HG02938 (cell line): Measurements from ENCODE around the gene SURF1.
"Not testable (repeated sequence)": the region's sequence is repeated elsewhere in the genome, so short reads cannot be mapped to it uniquely, and the experiment has no call there.

Experiments
- ATAC-seq: cut with Tn5 transposase; IDR thresholded peaks from one replicate; pipeline ENCODE4 v1.9.1; 2021; ENCODE audit warnings: mild to moderate bottlenecking, moderate library complexity; ENCODE audit not compliant: unreplicated experiment

Gene SURF1

DNA sequence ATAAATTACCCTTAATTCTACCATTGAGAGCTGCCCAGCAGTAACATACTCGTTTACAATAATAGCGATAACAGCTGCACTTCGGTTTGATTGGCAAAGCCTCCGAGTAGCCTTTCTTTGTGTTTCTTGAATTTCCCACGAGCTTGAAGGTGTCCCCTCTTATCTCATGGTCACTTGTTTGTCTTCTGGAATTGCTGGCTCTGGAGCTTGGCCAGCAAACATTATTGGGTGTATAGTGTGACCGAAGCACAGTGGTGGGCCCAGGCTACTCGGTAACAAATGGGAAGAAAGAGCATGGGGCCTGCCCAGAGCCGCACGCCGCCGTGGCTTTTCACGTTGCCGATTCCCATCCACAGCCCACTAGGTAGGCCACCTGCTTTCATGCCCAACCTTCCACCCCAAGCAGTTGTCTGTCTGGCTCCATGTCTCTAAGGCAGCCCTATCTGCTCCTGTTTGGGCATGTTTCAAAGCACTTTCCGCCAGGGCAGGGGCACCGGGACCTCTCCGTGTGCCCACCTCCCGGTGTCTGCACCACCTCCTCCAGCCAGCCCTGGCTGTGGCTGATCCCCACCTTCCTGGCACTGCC, 28.5 kb upstream of the SURF1 start:
- no peak for ATAC-seq

DNA sequence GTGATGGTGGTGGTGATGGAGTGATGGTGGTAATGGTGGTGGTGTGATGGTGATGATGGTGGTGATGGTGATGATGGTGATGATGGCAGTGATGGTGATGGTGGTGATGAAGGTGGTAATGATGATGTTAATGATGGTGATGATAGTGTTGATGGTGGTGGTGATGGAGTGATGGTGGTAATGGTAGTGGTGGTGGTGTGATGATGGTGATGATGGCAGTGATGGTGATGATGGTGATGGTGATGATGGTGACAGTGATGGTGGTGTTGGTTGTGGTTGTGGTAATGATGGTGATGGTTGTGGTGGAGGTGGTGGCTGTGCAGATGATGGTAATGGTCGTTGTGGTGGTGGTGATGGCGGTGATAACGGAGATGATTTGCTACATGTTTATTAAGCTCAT, 27.2 kb upstream of the SURF1 start:
- no peak for ATAC-seq

DNA sequence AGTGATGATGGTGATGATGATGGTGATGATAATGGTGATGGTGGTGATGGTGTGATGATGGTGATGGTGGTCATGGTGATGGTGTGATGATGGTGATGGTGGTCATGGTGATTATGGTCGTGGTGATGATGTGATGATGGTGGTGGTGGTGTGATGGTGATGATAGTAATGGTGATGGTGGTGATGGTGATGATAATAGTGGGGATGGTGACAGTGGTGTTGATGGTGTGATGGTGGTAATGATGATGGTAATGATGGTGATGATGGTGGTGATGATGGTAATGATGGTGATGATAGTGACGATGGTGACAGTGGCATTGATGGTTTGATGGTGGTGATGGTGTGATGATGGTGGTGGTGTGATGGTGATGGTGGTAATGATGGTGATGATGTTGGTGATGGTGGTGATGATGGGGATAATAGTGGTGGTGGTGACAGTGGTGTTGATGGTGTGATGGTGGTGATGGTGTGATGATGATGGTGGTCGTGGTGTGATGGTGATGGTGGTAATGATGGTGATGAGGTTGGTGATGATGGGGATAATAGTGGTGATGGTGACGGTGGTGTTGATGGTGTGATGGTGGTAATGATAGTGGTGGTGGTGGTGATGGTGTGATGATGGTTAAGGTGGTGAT, 26.3 kb upstream of the SURF1 start:
- no peak for ATAC-seq

DNA sequence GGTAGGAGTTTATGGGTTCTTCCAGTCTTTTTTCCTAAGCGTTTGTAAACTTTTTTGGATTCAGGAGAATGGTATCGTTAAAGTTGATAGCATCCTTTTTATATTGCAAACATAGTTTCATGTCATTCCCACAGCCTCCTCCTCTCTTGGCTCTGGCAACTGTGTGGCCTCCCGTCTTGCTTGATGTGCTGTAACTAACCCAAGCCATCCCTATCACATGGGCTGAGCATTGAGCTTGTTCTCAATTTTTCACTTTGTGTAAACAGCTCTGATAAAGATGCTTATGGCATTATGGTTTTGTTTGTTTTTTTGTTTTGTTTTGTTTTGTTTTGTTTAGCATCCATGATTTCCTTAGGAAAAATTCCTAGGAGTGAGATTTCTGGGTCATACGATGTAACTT, 24.4 kb upstream of the SURF1 start:
- ATAC-seq: no peak

DNA sequence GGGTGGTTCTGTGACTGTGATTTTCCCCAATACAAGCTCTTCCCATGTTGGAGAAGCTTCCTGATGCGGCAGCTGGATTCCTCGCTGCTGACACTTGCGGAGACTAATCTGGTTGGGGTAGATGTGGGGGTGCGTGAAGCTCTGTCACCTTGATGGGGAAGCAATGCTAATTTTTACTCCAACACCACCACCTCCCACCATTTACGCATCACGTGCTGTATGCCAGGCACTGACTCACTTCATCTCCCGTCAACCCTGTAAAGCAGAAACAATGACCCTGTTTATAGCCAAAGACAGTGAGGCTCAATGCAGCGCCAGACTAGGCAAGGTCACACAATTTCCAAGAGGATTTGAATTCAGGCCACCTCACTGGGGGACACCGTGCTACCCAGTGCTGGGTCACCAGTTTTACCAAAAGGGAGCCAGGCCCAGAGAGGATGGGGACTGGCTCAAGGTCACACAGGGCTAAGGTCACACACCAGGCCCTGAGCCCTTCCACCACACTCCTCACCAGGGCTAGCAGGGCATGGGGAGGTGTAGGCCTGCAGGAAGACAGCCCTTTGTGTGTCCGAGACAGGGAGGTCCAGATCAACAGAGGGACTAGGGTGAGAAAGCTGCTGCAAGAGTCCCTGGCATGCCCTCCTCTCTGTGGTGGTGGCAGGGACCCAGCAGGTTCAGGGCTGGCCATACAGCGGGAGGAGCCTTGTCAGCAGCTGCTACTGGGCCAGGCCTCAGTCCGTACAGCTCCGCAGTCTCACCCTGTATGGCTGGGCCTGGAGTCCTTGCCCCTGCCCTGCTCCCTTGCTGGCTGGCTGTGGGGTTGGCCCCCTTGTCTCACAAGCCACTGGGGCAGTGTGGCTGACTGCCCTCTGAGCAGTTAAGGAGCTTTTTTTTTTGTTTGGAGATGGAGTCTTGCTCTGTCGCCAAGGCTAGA, 23.1 kb upstream of the SURF1 start:
- no peak for ATAC-seq

DNA sequence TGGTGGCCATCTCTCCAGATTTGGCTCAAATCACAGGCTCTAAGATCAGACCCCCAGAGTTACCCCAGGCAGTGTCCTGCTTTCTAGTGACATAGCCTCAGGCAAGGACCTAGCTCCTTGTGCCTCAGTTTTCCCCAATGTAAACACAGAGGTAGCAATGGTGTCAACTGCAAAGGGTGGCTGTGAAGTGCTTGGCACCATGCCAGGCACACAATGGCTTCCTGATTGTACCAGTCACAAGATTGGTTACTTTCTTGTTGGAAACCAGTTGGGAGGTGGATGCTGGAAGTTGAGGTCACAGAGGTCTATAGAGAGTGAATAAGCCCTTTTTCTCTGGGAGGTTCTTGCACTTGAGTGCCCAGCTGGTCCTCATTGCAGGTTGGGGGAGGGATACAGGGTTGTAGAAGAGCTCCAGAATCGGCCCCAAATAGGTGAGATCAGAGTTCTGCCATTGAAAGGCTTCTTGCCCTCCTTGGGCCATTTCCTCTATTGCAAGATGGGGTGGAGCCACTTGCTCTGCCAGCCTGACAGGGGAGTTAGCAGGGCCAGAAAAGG, 22.2 kb upstream of the SURF1 start:
- ATAC-seq: no peak

DNA sequence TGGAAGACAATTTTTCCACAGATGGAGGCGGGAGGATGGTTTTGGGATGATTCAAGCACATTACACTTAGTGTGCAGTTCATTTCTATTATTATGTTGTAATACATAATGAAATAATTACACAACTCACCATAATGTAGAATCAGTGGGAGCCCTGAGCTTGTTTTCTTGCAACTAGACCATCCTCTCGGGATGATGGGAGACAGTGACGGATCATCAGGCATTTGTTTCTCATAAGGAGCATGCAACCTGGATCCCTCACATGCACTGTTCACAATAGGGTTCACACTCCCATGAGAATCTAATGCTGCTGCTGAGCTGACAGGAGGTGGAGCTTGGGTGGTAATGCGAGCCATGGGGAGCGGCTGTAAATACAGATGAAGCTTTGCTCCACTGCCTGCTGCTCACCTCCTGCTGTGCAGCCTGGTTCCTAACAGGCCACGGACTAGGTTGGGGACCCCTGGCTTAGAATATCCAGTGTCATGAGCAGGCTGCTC, 21.5 kb upstream of the SURF1 start:
- no peak for ATAC-seq

DNA sequence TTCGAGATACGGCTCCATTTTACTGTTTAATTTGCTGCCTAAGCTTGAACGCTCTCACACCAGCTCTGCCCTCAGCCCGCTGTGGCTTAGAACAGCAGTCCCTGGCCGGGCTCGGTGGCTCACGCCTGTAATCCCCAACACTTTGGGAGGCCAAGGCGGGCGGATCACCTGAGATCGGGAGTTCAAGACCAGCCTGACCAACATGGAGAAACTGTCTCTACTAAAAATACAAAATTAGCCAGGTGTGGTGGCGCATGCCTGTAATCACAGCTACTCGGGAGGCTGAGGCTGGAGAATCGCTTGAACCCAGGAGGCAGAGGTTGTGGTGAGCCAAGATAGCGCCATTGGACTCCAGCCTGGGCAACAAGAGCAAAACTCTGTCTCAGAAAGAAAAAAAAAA, 21.0 kb upstream of the SURF1 start:
- ATAC-seq: not testable (repeated sequence)

DNA sequence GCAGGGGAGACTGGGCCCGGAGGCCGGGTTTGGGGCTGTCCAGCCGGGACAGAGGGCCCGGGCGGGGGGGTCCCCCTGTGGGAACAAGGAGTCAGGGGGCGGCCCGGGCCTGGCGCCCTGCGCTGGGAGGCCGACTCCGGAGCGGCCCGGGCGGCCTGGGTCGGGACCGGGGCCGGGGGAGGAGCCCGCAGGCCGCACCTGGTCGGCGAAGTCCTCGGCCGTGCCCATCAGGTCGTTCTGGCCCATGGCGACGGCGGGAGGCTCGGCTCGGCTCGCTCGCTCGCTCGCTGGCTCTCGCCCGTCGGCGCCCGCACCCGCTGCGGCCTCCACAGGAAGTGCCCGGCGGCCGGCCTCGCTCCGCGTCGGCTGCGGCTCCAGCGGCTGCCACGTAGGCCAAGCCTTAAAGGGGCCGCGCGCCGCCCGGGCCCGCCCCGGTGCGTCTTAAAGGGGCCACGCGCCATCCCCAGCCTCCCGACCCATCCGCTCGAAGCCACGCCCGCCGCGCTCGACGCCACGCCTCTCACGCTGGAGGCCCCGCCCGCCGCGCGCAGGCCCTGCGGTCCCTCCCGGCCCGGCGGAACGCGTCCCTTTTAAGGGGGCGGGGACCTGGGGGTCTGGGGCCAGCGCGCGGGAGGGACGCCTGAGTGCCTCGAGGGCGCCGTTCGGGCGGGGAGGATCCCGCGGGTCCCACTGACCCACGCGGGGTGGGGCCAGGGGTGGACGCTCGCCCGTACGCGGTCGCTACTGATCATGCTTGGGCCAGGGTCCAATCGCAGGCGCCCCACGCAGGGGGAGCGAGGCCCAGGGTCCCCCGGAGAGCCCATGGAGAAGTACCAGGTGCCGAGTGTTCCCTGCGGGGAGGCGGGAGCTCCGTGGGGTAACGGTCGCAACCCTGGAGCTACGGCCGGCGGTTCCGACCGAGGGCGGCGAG, 19.7 kb upstream of the SURF1 start, which contains the start of the genes STKLD1 and SURF4:
TSS of gene STKLD1 (plus strand) at position 643 of the 931 bp plus-strand sequence. CDS start at position 751, 108 bp downstream.
TSS of gene SURF4 (minus strand) at position 337 of the 931 bp plus-strand sequence. CDS start at position 246, 91 bp downstream.
- ATAC-seq: peak; percentile 78

DNA sequence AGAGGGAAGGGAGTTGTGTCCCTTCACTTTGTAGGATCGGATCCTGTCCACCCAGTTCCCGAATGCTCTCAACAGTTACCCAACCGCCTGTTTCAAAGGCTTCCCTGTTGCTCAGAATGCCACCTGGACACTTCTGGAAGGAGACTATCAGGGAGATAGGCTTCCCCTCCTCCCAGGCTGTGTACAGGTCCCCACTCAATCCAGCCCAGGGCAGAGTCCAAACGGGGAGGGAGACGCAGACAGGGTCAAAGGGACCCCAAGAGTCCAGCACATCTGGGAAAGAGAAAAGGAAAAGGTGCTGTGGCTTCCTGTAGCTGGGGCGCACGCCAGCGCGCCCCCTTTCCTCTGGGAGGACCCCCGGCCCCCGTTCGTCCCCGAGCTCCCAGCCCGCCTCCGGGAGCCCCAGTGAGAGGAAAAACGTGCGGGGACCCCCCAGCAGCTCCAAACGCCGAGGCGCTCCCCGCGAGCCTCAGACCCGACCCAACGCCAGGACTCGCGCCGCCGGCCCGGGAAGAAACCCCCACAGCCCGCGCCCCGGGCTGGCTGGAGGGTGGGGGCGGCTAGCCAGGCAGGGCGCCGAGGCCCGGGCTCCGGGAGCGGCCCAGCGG, 18.9 kb upstream of the SURF1 start:
- peak; percentile 9 for ATAC-seq

DNA sequence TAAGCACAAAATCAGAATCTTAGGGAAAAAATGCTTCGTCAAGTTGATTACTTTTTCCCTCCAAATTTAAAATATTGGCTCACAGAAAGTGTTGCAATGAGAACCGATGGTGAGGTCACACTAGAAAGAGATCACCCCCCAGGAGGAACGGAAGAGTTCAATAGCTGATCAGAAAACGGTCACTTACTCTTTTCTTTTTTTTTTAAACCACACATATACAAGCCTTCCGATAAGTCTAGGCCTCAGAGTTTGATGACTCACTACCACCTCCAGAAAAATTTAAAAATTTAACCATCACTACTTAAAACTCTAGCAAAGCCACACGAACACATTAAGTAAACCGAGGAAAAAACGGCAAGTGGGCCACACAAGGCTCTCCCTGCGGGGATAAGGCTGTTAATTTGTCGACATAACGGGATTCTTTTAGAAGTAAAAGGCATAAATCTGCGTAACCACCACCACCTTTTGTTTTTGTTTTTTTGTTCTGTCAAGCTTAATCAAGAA, 18.4 kb upstream of the SURF1 start:
- ATAC-seq: no peak

DNA sequence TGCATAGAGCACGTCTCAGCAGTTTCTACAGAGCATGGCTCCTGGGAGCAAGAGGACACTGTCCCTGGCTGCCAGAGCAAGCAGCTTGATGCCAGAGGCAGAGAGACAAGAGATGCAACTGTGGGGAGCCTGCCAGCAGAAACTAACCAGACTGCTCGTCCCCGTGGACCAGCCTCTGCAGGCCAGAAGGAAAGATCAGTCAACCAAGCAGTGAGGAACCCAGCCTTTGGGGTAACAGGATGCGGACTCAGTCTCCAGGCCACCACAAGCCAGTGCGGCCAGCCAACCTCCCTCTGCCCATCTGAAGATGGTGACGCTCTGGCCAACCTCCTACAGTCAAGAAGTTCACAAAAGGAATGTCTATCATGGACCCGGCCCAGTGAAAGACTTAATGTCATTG, 15.9 kb upstream of the SURF1 start:
- ATAC-seq: no peak

DNA sequence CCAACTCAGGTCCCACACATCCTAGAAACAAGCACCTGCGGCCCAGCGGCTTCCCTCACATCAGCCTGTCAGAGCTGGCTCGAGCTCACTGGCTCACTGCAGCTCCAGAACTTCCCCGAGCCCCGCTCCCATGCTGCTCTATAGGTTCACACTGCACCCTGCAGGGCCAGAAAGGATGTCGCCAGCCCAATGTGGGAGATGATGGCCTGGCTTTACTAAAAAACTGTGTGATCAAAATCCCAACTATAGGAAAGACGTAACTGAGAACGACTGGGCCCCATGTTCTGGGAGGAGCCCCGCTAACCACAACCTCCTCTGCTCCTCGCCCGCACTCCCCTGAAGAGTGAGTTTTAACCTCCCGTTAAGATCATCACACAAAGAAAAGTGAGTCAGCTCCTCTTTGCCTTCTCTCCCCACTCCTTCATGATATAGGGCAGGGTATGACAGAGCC, 15.0 kb upstream of the SURF1 start:
- ATAC-seq: no peak

DNA sequence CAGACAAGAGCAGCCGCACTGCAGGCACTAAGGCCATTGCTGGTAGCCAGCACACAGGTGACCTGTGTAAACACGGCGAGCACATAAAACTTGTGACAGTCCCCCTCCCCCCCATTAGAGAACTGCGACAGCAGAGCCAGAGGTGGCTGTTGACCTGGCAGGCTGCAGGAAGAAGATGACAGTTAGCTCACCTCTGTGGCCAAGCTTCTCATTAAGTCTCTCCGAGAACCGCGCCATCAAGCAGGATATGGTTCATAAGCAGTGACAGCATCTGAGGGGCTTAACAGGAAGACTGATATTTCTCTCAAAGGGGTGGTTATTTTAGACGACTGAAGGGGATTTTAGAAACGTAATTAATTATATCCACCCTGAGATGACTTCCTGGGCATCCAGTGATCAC, 14.4 kb upstream of the SURF1 start:
- ATAC-seq: no peak

DNA sequence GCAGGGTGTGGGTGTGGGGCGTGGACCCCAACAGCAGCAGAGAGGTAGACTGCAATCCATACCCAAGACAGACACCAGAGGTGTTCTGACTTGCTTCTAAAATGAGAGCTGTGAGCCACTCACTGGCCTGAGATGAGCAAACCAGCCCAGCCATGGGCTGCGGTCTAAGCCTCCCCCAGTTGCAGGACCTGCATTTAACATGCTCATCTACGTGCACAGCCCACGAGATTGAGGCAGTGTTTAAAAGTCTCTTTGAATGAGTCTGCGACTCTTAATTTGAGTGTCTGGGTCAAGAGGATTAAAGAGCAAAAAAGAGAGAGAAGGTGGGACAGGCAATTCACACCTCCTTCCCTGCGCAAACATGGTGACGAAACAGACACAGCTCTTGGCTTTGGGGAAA, 13.6 kb upstream of the SURF1 start:
- ATAC-seq: no peak

DNA sequence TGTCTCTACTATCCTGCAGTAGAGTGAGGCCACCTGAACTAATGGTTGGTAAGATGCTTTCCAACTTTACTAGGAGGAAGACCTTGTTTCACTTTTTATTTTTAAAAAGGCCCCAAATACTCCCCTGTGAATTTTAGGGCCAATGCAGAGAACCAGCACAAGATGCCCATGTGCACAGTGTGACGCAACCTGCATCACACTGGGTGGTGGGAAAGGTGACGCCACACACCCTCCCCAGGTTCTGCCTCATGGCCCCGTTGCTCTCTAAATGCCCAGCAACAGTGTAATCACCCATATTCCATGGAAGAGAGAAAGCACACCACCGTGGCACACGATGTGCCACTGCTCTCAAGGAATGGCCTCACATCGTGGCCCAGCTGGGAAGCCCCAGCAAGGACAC, 13.1 kb upstream of the SURF1 start:
- ATAC-seq: no peak

DNA sequence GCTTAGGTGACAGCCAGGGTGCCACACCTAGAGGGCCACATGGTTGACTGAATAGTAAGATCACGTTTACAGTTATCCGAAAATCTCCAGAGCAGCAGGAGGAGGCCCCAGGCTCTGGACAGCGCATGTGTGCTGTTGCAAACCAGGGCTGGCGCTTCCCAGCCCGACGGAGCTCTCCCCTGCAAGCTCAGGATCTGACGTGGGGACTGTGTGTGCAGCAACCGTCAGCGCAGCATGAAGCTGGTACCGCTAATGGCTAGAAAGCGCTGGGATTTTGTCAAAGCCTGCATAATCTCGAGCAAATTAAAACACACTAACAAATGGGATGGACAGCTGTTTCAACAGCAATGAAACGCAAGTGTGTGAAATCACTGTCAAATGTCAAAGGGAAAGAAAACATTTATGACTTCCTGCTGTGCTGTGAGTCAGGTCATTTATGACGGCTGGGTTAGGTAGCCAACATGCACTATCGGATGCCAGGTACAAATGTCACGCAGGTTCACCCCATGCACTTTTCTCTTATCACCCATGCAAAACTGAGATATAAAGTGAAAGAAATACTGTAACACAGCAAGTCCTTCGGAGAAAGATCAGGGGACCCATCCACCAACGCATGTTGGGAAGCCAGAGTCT, 12.1 kb upstream of the SURF1 start:
- ATAC-seq: no peak

DNA sequence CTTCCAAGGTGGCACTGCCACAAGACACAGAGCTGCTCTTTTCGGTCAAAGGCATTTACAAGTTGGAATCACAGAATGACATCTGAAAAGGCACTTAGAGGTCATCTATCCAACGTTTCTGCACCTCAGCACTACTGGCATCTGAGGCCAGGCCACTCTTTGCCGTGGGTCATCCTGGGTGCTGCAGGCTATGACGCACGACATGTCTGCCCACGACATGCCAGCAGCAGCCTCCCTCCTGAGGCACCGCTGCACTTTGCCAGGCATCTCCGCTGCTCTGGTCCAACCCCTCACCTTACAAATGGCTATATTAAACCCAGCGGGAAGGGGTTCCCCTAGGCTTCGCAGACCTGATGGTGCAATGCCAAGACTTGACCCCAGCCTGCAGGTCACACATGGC, 11.5 kb upstream of the SURF1 start:
- no peak for ATAC-seq

DNA sequence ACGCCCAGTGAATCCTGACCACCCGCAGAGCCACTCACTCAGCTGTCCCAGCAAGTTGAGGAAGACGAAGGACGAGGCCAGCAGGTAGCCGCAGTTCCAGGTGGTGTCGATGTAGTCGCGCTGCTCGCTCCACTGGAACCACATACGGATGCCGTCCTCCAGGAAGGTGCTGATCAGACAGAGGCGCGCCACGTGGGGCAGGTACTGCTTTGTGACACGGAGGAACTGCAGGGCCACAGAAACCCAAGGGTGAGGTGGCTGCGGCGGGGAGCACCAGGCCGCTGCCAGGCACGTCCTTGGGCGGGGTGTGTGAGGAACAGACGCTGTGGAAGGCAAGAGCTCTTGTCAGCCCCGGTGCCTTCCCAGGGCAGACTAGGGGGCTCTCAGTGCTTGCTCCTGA, 10.9 kb upstream of the SURF1 start:
- ATAC-seq: no peak
